ENCODE results near the gene MGLL. TPM values are rescaled to one million over a fixed set of nuclear protein-coding genes. Genes with fewer than 3 reads are reported as not detected.

MGLL gene
- total RNA-seq, 1 donor from 2014 or later, result 27.3 TPM

DNA sequence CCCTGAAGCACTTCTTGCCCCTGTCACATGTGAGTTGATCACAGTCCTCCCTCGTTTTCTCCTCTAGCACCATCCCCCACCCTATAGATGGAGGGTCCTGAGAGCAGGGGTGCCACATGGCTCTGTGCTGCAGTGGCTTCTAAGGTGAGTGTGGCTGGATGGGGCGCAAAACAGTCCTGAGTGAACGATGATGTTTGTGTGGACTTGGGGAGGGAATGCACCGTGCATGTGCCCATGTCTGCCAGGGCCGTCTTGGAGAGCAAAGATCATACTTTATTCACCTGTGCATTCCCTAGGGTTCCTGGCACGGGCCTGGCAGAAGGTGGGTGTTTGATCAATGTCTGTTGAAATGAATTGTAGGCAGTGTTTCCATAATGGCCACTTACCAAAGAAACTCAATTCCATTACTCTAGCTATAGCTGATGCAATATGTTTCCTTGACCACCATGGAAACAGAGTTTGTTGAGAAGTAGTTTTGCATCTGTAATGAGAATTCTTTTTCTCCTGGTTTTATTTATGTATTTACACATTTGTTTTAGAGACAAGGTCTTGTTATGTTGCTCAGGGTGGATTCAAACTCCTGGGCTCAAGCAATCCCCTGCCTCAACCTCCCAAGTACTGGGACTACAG, 91.5 kb downstream of the MGLL start:
- Histone ChIP-seq H4K20me1 (ENCODE audit: insufficient read depth, low read length) (no peaks in the 10 kb centered on the region), H3K27ac (ENCODE audit: low read depth, low read length) (no peak overlapping the region), H3K79me2 (ENCODE audit: insufficient read depth, low read length) (peaks cover 4% of the 10 kb centered on the region), H2AFZ (ENCODE audit: low read depth, low read length) (no peak overlapping the region), H3K4me2 (ENCODE audit: low read length) (no peak overlapping the region), H3K9ac (ENCODE audit: low read length) (no peak overlapping the region), H3K4me3 (ENCODE audit: insufficient read depth, low read depth, low read length) (no peak overlapping the region), H3K36me3 (ENCODE audit: insufficient read depth, low read length) (no peaks in the 10 kb centered on the region), H3K4me1 (ENCODE audit: insufficient read depth, low read length) (peaks cover 22% of the 10 kb centered on the region), H3K27me3 (ENCODE audit: insufficient read depth, low read length) (no peaks in the 10 kb centered on the region), H3K9me3 (ENCODE audit: insufficient read depth, low read depth, low read length) (no peaks in the 10 kb centered on the region)
- Mint-ChIP-seq H3K4me3 (ENCODE audit: unreplicated experiment) (no peak overlapping the region), H3K9me3 (ENCODE audit: unreplicated experiment) (no peaks in the 10 kb centered on the region), H3K36me3 (ENCODE audit: low read depth, unreplicated experiment) (no peaks in the 10 kb centered on the region), H3K4me1 (ENCODE audit: low read depth, unreplicated experiment) (peaks cover 56% of the 10 kb centered on the region), H3K27me3 (ENCODE audit: low read depth, unreplicated experiment) (peaks cover 3% of the 10 kb centered on the region), H3K27ac (ENCODE audit: unreplicated experiment) (peak overlapping the region; percentile 60)
- DNase-seq (ENCODE audit: low read depth) (no peak), FAIRE-seq (no peak)
- TF ChIP-seq, protein P1, sequence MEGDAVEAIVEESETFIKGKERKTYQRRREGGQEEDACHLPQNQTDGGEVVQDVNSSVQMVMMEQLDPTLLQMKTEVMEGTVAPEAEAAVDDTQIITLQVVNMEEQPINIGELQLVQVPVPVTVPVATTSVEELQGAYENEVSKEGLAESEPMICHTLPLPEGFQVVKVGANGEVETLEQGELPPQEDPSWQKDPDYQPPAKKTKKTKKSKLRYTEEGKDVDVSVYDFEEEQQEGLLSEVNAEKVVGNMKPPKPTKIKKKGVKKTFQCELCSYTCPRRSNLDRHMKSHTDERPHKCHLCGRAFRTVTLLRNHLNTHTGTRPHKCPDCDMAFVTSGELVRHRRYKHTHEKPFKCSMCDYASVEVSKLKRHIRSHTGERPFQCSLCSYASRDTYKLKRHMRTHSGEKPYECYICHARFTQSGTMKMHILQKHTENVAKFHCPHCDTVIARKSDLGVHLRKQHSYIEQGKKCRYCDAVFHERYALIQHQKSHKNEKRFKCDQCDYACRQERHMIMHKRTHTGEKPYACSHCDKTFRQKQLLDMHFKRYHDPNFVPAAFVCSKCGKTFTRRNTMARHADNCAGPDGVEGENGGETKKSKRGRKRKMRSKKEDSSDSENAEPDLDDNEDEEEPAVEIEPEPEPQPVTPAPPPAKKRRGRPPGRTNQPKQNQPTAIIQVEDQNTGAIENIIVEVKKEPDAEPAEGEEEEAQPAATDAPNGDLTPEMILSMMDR (IDR thresholded peaks at IDR 0.05; ENCODE audit: insufficient read depth, low read depth, low read length), result no peak
- no peak for TF ChIP-seq EZH2 (IDR thresholded peaks at IDR 0.05; ENCODE audit: insufficient read depth, low read length)

DNA sequence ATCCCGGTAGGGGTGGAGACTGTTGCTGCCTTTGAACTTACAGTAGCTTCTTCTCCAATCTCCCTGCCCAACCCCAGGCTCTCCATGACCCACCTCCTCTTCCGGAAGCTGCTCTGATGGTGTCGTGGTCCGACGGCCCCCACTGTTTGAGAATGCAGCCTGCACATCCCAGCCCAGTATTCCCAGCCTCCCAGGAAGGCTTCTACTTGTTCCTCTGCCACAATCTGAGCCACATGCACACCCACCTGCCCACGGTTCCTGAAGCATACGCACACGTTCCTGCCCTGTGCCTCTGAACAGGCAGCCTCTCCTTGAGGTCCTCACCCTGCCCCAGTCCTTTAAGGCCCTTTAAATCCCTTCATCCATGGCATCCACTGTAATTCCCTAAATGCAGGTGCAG, 92.1 kb downstream of the MGLL start:
- H3K4me1 Mint-ChIP-seq (ENCODE audit: low read depth, unreplicated experiment), result peaks cover 50% of the 10 kb centered on the region
- Histone ChIP-seq H3K4me2 (ENCODE audit: low read length) (no peak overlapping the region), H3K27ac (ENCODE audit: low read depth, low read length) (no peak overlapping the region), H3K9ac (ENCODE audit: low read length) (no peak overlapping the region), H3K9me3 (ENCODE audit: insufficient read depth, low read depth, low read length) (no peaks in the 10 kb centered on the region), H3K27me3 (ENCODE audit: insufficient read depth, low read length) (no peaks in the 10 kb centered on the region), H3K79me2 (ENCODE audit: insufficient read depth, low read length) (peaks cover 4% of the 10 kb centered on the region), H2AFZ (ENCODE audit: low read depth, low read length) (no peak overlapping the region), H4K20me1 (ENCODE audit: insufficient read depth, low read length) (no peaks in the 10 kb centered on the region), H3K4me1 (ENCODE audit: insufficient read depth, low read length) (peaks cover 16% of the 10 kb centered on the region), H3K4me3 (ENCODE audit: insufficient read depth, low read depth, low read length) (no peak overlapping the region), H3K36me3 (ENCODE audit: insufficient read depth, low read length) (no peaks in the 10 kb centered on the region)
- no peak overlapping the region for H3K4me3 Mint-ChIP-seq (ENCODE audit: unreplicated experiment)
- peak overlapping the region; percentile 5 for H3K27ac Mint-ChIP-seq (ENCODE audit: unreplicated experiment)
- H3K27me3 Mint-ChIP-seq (ENCODE audit: low read depth, unreplicated experiment), result peaks cover 3% of the 10 kb centered on the region
- no peaks in the 10 kb centered on the region for H3K9me3 Mint-ChIP-seq (ENCODE audit: unreplicated experiment)
- TF ChIP-seq, protein P1 (IDR thresholded peaks at IDR 0.05; ENCODE audit: insufficient read depth, low read depth, low read length), result no peak
- no peak for TF ChIP-seq EZH2 (IDR thresholded peaks at IDR 0.05; ENCODE audit: insufficient read depth, low read length)
- H3K36me3 Mint-ChIP-seq (ENCODE audit: low read depth, unreplicated experiment), result no peaks in the 10 kb centered on the region
- FAIRE-seq (no peak), DNase-seq (ENCODE audit: low read depth) (no peak)

DNA sequence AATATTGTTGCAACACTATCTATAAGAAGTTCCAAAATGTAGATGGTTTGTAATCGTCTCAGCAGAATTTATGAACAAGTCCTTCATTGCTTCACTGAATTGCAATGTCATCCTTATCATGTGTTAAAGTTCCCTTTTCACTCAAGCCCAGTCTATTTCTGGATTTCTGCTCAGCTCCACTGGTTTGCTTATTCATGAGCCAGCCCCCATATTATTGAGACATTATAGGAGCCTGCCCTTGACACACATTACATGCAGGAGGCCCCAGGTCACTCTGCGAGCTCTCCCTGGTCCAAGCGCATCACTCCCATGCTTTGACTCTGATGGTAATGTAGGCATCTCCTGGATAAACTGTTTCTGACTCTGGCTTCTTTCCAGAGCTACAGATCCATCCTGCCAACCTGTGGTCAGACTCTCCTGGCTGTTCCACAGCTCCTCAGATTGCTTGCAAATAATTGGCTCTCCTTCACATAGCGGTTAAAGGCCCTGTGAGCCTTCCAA, 92.7 kb downstream of the MGLL start:
- Histone ChIP-seq H3K36me3 (ENCODE audit: insufficient read depth, low read length) (no peaks in the 10 kb centered on the region), H3K4me3 (ENCODE audit: insufficient read depth, low read depth, low read length) (no peak overlapping the region), H4K20me1 (ENCODE audit: insufficient read depth, low read length) (no peaks in the 10 kb centered on the region), H3K27ac (ENCODE audit: low read depth, low read length) (no peak overlapping the region), H3K4me1 (ENCODE audit: insufficient read depth, low read length) (peaks cover 11% of the 10 kb centered on the region), H3K27me3 (ENCODE audit: insufficient read depth, low read length) (no peaks in the 10 kb centered on the region), H3K79me2 (ENCODE audit: insufficient read depth, low read length) (peaks cover 4% of the 10 kb centered on the region), H3K4me2 (ENCODE audit: low read length) (no peak overlapping the region), H3K9me3 (ENCODE audit: insufficient read depth, low read depth, low read length) (no peaks in the 10 kb centered on the region), H3K9ac (ENCODE audit: low read length) (no peak overlapping the region), H2AFZ (ENCODE audit: low read depth, low read length) (no peak overlapping the region)
- peak overlapping the region; percentile 47 for H3K27ac Mint-ChIP-seq (ENCODE audit: unreplicated experiment)
- H3K4me1 Mint-ChIP-seq (ENCODE audit: low read depth, unreplicated experiment), result peaks cover 44% of the 10 kb centered on the region
- no peak overlapping the region for H3K4me3 Mint-ChIP-seq (ENCODE audit: unreplicated experiment)
- no peak for FAIRE-seq
- TF ChIP-seq, protein P1 (IDR thresholded peaks at IDR 0.05; ENCODE audit: insufficient read depth, low read depth, low read length), result no peak
- TF ChIP-seq EZH2 (IDR thresholded peaks at IDR 0.05; ENCODE audit: insufficient read depth, low read length), result no peak
- peaks cover 4% of the 10 kb centered on the region for H3K36me3 Mint-ChIP-seq (ENCODE audit: low read depth, unreplicated experiment)
- no peak for DNase-seq (ENCODE audit: low read depth)
- H3K27me3 Mint-ChIP-seq (ENCODE audit: low read depth, unreplicated experiment), result peaks cover 5% of the 10 kb centered on the region
- no peaks in the 10 kb centered on the region for H3K9me3 Mint-ChIP-seq (ENCODE audit: unreplicated experiment)
